K562 (cell line): Measurements from ENCODE around the gene SLC6A6. TPM values are rescaled to one million over a fixed set of nuclear protein-coding genes. Genes with fewer than 3 reads are reported as not detected.

Experiments used
- EHMT2 ChIP-seq: fragments of 450-650 bp; IDR thresholded peaks from 2 replicates; pipeline ENCODE4 v1.6.1; 2018; ENCODE audit warnings: antibody characterized with exemption
- HDGF ChIP-seq: fragments of 450-650 bp; IDR thresholded peaks from 2 replicates; pipeline ENCODE4 v1.6.1; 2016
- KLF13 ChIP-seq: fragments of 450-650 bp; IDR thresholded peaks from 2 replicates; pipeline ENCODE4 v1.6.1; 2016; ENCODE audit warnings: missing genetic modification characterization, low read depth, mild to moderate bottlenecking, missing compliant biosample characterization, moderate library complexity, borderline replicate concordance
- KLF6 ChIP-seq: fragments of 250-450 bp; sonication (Bioruptor Pico); IDR thresholded peaks from 2 replicates; pipeline ENCODE4 v1.4.0; 2020; ENCODE audit warnings: mild to moderate bottlenecking, moderate library complexity, borderline replicate concordance
- MAZ ChIP-seq, 2 experiments: fragments of 450-650 bp in 1 of 2; sonication (generic) in 1 of 2; formaldehyde crosslinking; IDR thresholded peaks in 1 of 2; conservative IDR thresholded peaks in 1 of 2; 2 replicates each; pipeline versions ENCODE4 v1.4.0 to v1.5.0; 2020; ENCODE audit warnings: mild to moderate bottlenecking in 1 of 2, missing genetic modification reagents in 1 of 2
- SMARCE1 ChIP-seq: fragments of 450-650 bp; IDR thresholded peaks from 2 replicates; pipeline ENCODE4 v1.7.1; 2016; ENCODE audit warnings: mild to moderate bottlenecking
- ZBTB7A ChIP-seq: IDR thresholded peaks from 2 replicates; pipeline ENCODE4 v1.6.1; 2011; ENCODE audit warnings: low read depth, mild to moderate bottlenecking, low read length, moderate library complexity, borderline replicate concordance; ENCODE audit not compliant: control insufficient read depth
- ZC3H4 ChIP-seq: sonication (generic); formaldehyde crosslinking; IDR thresholded peaks from 2 replicates; pipeline ENCODE4 v1.9.0; 2021; ENCODE audit warnings: missing genetic modification reagents, borderline replicate concordance
- ZNF347 ChIP-seq: fragments of 450-650 bp; formaldehyde crosslinking; IDR thresholded peaks from 2 replicates; pipeline ENCODE4 v1.4.0; 2020; ENCODE audit warnings: low read depth, mild to moderate bottlenecking, moderate library complexity
- polyA plus RNA-seq, 8 experiments: library from polyadenylated mRNA; depleted of rRNA in 4 of 8; stranded (reverse) in 5 of 8; unstranded in 3 of 8; fragments of >200 nt; fragmentation: Nextera tagmentation in 2 of 8; fragmentation: Illumina TruSeq in 1 of 8; extraction: Ambion mirVana in 2 of 8; extraction: Trizol in 1 of 8; gene quantifications; 2 replicates each; pipeline versions ENCODE4 v1.2.1 to v1.2.3, GENCODE V29; 2011 to 2014; ENCODE audit warnings: inconsistent platforms in 1 of 8, missing spikeins in 1 of 8
- total RNA-seq, 7 experiments: library from RNA; depleted of rRNA in 6 of 7; stranded (reverse); fragments of >200 nt in 6 of 7; fragmentation: Illumina TruSeq in 2 of 7; extraction: Trizol in 2 of 7; gene quantifications; 2 replicates each; pipeline versions ENCODE4 v1.2.1 to v1.2.3, GENCODE V29; 2011 to 2021; ENCODE audit warnings: low replicate concordance in 1 of 7
- TF ChIP-seq, protein P1 (sequence below): fragments of 450-650 bp; IDR thresholded peaks from 2 replicates; pipeline ENCODE4 v1.6.1; 2016
- TF ChIP-seq, protein P2 (sequence below): fragments of 250-450 bp; sonication (Bioruptor Pico); IDR thresholded peaks from 2 replicates; pipeline ENCODE4 v1.9.0; 2021; ENCODE audit warnings: mild to moderate bottlenecking, inconsistent platforms
- TF ChIP-seq, protein P3 (sequence below): sonication (generic); formaldehyde crosslinking; IDR thresholded peaks from 2 replicates; pipeline ENCODE4 v1.8.0; 2023; ENCODE audit warnings: missing genetic modification reagents, mild to moderate bottlenecking, borderline replicate concordance

SLC6A6 gene
- total and polyA plus RNA-seq, 9 of the 15 experiments (the other 6 are each of a cell fraction or from before 2014, with no cell fraction given) = 12.3 to 203 (median 93.2) TPM

DNA sequence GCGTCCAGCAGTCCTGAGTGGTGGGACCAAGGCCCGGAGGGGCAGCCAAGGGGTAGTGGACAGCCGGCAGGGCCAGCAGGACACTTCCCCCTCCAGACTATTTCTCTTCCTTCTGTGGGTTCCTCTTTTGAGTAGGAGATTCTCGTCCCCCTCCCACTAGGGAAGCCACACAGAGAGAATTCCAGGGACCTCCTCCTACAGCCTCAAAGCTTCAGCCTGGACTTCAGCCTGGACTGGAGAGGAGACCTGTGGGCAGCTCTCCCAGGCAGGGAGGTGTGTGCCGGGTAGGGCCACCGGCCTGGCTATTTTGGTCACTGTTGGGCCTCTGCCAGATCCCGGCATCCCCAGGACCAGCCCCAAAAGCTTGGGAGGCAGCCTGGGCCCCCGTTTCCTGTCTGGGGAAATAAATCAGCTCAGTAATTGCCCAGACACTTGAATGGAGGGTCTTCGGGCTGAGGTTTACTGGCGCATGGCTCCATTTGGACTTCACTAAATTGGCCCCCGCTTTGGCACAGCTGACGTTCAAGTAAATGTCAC is 1.3 kb downstream of the SLC6A6 start (continued):
- TF ChIP-seq KLF6 (CRISPR knock-in tag) (peak; percentile 12; the same call in 1 of the 2 replicates), EHMT2 (no peak), ZC3H4 (CRISPR knock-in tag) (no peak), HDGF (no peak), KLF13 (tag) (no peak), SMARCE1 (0 out of 2 replicates have a peak, but pooled peaks have one; percentile 7), MAZ (CRISPR knock-in tag; conservative IDR thresholded peaks at IDR 0.05 in 1 of 2, IDR thresholded peaks at IDR 0.05 in 1 of 2) (peak in 1 of 2 experiments; percentile 64; a peak in 2 of 4 replicates), ZBTB7A (peak; percentile 9; the same call in 1 of the 2 replicates), ZNF347 (no peak)
- TF ChIP-seq, protein P1, sequence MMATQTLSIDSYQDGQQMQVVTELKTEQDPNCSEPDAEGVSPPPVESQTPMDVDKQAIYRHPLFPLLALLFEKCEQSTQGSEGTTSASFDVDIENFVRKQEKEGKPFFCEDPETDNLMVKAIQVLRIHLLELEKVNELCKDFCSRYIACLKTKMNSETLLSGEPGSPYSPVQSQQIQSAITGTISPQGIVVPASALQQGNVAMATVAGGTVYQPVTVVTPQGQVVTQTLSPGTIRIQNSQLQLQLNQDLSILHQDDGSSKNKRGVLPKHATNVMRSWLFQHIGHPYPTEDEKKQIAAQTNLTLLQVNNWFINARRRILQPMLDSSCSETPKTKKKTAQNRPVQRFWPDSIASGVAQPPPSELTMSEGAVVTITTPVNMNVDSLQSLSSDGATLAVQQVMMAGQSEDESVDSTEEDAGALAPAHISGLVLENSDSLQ = no peak; the same call in 1 of the 2 replicates
- TF ChIP-seq, protein P2, sequence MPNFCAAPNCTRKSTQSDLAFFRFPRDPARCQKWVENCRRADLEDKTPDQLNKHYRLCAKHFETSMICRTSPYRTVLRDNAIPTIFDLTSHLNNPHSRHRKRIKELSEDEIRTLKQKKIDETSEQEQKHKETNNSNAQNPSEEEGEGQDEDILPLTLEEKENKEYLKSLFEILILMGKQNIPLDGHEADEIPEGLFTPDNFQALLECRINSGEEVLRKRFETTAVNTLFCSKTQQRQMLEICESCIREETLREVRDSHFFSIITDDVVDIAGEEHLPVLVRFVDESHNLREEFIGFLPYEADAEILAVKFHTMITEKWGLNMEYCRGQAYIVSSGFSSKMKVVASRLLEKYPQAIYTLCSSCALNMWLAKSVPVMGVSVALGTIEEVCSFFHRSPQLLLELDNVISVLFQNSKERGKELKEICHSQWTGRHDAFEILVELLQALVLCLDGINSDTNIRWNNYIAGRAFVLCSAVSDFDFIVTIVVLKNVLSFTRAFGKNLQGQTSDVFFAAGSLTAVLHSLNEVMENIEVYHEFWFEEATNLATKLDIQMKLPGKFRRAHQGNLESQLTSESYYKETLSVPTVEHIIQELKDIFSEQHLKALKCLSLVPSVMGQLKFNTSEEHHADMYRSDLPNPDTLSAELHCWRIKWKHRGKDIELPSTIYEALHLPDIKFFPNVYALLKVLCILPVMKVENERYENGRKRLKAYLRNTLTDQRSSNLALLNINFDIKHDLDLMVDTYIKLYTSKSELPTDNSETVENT (CRISPR knock-in tag) = no peak
- TF ChIP-seq, protein P3, sequence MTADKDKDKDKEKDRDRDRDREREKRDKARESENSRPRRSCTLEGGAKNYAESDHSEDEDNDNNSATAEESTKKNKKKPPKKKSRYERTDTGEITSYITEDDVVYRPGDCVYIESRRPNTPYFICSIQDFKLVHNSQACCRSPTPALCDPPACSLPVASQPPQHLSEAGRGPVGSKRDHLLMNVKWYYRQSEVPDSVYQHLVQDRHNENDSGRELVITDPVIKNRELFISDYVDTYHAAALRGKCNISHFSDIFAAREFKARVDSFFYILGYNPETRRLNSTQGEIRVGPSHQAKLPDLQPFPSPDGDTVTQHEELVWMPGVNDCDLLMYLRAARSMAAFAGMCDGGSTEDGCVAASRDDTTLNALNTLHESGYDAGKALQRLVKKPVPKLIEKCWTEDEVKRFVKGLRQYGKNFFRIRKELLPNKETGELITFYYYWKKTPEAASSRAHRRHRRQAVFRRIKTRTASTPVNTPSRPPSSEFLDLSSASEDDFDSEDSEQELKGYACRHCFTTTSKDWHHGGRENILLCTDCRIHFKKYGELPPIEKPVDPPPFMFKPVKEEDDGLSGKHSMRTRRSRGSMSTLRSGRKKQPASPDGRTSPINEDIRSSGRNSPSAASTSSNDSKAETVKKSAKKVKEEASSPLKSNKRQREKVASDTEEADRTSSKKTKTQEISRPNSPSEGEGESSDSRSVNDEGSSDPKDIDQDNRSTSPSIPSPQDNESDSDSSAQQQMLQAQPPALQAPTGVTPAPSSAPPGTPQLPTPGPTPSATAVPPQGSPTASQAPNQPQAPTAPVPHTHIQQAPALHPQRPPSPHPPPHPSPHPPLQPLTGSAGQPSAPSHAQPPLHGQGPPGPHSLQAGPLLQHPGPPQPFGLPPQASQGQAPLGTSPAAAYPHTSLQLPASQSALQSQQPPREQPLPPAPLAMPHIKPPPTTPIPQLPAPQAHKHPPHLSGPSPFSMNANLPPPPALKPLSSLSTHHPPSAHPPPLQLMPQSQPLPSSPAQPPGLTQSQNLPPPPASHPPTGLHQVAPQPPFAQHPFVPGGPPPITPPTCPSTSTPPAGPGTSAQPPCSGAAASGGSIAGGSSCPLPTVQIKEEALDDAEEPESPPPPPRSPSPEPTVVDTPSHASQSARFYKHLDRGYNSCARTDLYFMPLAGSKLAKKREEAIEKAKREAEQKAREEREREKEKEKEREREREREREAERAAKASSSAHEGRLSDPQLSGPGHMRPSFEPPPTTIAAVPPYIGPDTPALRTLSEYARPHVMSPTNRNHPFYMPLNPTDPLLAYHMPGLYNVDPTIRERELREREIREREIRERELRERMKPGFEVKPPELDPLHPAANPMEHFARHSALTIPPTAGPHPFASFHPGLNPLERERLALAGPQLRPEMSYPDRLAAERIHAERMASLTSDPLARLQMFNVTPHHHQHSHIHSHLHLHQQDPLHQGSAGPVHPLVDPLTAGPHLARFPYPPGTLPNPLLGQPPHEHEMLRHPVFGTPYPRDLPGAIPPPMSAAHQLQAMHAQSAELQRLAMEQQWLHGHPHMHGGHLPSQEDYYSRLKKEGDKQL (CRISPR knock-in tag) = 0 out of 2 replicates have a peak, but pooled peaks have one; percentile 15
